Activated T-cell treated with anti-CD3 and anti-CD28 coated beads, Interleukin-2, amount 50 U/mL, for 48 hours (primary cell): ENCODE results near the gene COCH.
"Not testable (repeated sequence)": the region's sequence is repeated elsewhere in the genome, so short reads cannot be mapped to it uniquely, and the experiment has no call there.

Source experiments
- DNase-seq, 2 experiments: peaks; one replicate each; pipeline ENCODE4 v3.0.0-alpha.2; 2020

The COCH gene

GRCh38 chr14:30933937-30934336 lies 59.6 kb downstream of the COCH start:
- DNase-seq = not testable (repeated sequence)

GRCh38 chr14:30935445-30935844 lies 61.1 kb downstream of the COCH start:
- DNase-seq = no peak

- no peak for DNase-seq
These were observed 64.3 kb downstream of the COCH start for GRCh38 chr14:30938617-30939016.
